ENCODE results near the gene MCTP1.
A peak's percentile ranks its signal among the peaks of the same experiment; 100 is the strongest.

MCTP1 gene

DNA sequence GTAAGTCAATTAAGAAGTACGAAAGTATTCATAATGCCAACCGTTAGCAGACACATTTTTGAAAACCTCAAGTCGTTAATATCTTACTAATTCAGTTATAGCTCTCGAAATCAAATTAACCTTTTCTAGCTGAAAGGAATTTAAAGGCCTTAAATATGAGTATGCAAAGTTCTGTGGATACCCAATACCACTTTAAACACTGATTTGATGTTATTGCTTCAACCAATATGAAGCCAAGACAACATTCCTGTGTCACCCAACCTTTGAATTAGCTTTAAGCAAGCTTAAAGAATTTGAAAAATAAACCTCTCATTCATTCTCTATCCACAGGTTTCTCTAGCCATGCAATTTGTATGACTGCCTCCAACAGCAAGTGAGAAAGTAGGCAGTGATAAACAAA, 204.5 kb downstream of the MCTP1 start:
- TF ChIP-seq, protein P1, sequence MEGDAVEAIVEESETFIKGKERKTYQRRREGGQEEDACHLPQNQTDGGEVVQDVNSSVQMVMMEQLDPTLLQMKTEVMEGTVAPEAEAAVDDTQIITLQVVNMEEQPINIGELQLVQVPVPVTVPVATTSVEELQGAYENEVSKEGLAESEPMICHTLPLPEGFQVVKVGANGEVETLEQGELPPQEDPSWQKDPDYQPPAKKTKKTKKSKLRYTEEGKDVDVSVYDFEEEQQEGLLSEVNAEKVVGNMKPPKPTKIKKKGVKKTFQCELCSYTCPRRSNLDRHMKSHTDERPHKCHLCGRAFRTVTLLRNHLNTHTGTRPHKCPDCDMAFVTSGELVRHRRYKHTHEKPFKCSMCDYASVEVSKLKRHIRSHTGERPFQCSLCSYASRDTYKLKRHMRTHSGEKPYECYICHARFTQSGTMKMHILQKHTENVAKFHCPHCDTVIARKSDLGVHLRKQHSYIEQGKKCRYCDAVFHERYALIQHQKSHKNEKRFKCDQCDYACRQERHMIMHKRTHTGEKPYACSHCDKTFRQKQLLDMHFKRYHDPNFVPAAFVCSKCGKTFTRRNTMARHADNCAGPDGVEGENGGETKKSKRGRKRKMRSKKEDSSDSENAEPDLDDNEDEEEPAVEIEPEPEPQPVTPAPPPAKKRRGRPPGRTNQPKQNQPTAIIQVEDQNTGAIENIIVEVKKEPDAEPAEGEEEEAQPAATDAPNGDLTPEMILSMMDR (IDR thresholded peaks at IDR 0.05; ENCODE audit: insufficient read depth, low read length): no peak
- TF ChIP-seq, protein P2, sequence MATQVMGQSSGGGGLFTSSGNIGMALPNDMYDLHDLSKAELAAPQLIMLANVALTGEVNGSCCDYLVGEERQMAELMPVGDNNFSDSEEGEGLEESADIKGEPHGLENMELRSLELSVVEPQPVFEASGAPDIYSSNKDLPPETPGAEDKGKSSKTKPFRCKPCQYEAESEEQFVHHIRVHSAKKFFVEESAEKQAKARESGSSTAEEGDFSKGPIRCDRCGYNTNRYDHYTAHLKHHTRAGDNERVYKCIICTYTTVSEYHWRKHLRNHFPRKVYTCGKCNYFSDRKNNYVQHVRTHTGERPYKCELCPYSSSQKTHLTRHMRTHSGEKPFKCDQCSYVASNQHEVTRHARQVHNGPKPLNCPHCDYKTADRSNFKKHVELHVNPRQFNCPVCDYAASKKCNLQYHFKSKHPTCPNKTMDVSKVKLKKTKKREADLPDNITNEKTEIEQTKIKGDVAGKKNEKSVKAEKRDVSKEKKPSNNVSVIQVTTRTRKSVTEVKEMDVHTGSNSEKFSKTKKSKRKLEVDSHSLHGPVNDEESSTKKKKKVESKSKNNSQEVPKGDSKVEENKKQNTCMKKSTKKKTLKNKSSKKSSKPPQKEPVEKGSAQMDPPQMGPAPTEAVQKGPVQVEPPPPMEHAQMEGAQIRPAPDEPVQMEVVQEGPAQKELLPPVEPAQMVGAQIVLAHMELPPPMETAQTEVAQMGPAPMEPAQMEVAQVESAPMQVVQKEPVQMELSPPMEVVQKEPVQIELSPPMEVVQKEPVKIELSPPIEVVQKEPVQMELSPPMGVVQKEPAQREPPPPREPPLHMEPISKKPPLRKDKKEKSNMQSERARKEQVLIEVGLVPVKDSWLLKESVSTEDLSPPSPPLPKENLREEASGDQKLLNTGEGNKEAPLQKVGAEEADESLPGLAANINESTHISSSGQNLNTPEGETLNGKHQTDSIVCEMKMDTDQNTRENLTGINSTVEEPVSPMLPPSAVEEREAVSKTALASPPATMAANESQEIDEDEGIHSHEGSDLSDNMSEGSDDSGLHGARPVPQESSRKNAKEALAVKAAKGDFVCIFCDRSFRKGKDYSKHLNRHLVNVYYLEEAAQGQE (IDR thresholded peaks at IDR 0.05; ENCODE audit: insufficient replicate concordance, low read depth): no peak
- no peak for TF ChIP-seq SPI1 (IDR thresholded peaks at IDR 0.05; ENCODE audit: borderline replicate concordance, low read depth)
- no peak for TF ChIP-seq POLR2AphosphoS5 (IDR thresholded peaks at IDR 0.05; ENCODE audit: low read depth)
- no peak for TF ChIP-seq GABPA (IDR thresholded peaks at IDR 0.05; ENCODE audit: low read depth)
- Histone ChIP-seq H3K4me3 (replicated peaks; ENCODE audit: insufficient read depth, low read length) (peak overlapping the region; percentile 48), H3K27me3 (ENCODE audit: insufficient read depth, poor library complexity, severe bottlenecking) (no peaks in the 10 kb centered on the region), H3K27ac (replicated peaks) (peak overlapping the region; percentile 79)
- no peak for DNase-seq (ENCODE audit: low read depth in 1 of 2, low spot score in 1 of 2)

DNA sequence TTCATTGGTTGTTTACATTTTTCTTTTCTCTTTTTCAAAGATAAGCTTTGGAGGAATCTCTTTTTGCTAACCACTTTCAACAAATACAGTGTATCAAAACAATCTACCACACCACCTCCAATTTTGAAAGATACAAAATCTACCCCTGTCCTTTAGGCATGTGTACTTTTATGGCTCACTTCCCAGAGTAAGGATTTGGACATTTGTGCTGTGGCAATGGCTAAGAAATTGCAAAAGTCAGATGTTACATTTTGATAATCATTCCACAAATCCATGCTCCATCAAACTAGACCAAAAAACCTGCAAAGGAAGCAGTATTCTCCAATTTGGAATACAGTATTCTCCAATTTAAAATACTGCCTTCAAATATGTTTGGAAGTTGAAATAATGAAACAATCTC, 204.9 kb downstream of the MCTP1 start:
- H3K4me3 ChIP-seq (replicated peaks; ENCODE audit: insufficient read depth, low read length): peak overlapping the region; percentile 48
- H3K27ac ChIP-seq (replicated peaks): peak overlapping the region; percentile 79
- TF ChIP-seq SPI1 (IDR thresholded peaks at IDR 0.05; ENCODE audit: borderline replicate concordance, low read depth): no peak
- TF ChIP-seq, protein P1 (IDR thresholded peaks at IDR 0.05; ENCODE audit: insufficient read depth, low read length): no peak
- TF ChIP-seq GABPA (IDR thresholded peaks at IDR 0.05; ENCODE audit: low read depth): no peak
- TF ChIP-seq, protein P2 (IDR thresholded peaks at IDR 0.05; ENCODE audit: insufficient replicate concordance, low read depth): no peak
- TF ChIP-seq POLR2AphosphoS5 (IDR thresholded peaks at IDR 0.05; ENCODE audit: low read depth): no peak

DNA sequence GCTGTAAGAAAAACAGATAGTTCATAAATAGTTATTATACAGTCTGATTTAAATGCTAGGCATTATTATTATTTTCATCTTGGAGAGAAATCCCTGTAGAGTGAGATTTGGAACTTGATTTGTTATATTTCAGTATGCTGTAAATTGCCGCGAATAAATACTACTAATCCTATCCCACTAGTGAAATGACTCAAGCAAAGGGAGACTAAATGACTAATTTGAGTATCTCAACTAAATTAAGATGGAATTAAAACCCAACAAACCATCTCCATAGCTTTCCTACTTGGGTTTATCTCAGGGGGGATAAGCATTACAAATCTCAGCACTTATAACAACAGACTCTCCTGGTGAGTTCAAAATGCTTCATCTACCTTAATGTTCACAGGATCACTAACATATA, 206.0 kb downstream of the MCTP1 start:
- Histone ChIP-seq H3K27ac (replicated peaks) (no peak overlapping the region), H3K27me3 (ENCODE audit: insufficient read depth, poor library complexity, severe bottlenecking) (no peaks in the 10 kb centered on the region), H3K4me3 (replicated peaks; ENCODE audit: insufficient read depth, low read length) (no peak overlapping the region)
- TF ChIP-seq POLR2AphosphoS5 (IDR thresholded peaks at IDR 0.05; ENCODE audit: low read depth): no peak
- TF ChIP-seq, protein P2 (IDR thresholded peaks at IDR 0.05; ENCODE audit: insufficient replicate concordance, low read depth): no peak
- DNase-seq (ENCODE audit: low read depth in 1 of 2, low spot score in 1 of 2): no peak

More for the DNA sequence above, 204.9 kb downstream of the MCTP1 start:
- no peak for DNase-seq (ENCODE audit: low read depth in 1 of 2, low spot score in 1 of 2)
- H3K27me3 ChIP-seq (ENCODE audit: insufficient read depth, poor library complexity, severe bottlenecking): no peaks in the 10 kb centered on the region
